Measurements from ENCODE around the gene VAT1.

GRCh38 chr17:43025290-43025657 lies 3.1 kb upstream of the VAT1 start:
- TF ChIP-seq CTCF (IDR thresholded peaks at IDR 0.05) (no peak), POLR2A (IDR thresholded peaks at IDR 0.05) (no peak), EP300 (IDR thresholded peaks at IDR 0.05) (no peak), POLR2AphosphoS5 (IDR thresholded peaks at IDR 0.05) (no peak)

All from gastroesophageal sphincter (tissue), 3 donors.